GM23338 (cell line): ENCODE data around the gene C12orf56. TPM values are rescaled to one million over a fixed set of nuclear protein-coding genes. Genes with fewer than 3 reads are reported as not detected.

Experiments
- ATAC-seq: fragments of 200-7000 bp; cut with Tn5 transposase; 3 replicates; pipeline ENCODE4 v1.9.1; 2020
- DNase-seq: peaks from one replicate; pipeline ENCODE4 v3.0.0-alpha.2; 2015; ENCODE audit warnings: low spot score
- H2AFZ ChIP-seq: fragments of 200-600 bp; sonication (generic); 2 replicates; pipeline ENCODE4 v1.8.0; 2016; ENCODE audit warnings: antibody characterized with exemption, mild to moderate bottlenecking, moderate library complexity
- H3F3A ChIP-seq: fragments of 200-600 bp; sonication (generic); replicated peaks from 2 replicates; pipeline ENCODE4 v1.8.0; 2017; ENCODE audit warnings: antibody characterized with exemption, mixed run types, low read depth
- H3K27ac ChIP-seq: fragments of 200-600 bp; sonication (generic); 2 replicates; pipeline ENCODE4 v1.6.1; 2016; ENCODE audit warnings: low read depth
- H3K27me3 ChIP-seq: fragments of 200-600 bp; sonication (generic); 2 replicates; pipeline ENCODE4 v1.8.0; 2016; ENCODE audit warnings: mild to moderate bottlenecking, mixed run types, moderate library complexity; ENCODE audit not compliant: insufficient read depth
- H3K36me3 ChIP-seq: fragments of 200-600 bp; sonication (generic); 2 replicates; pipeline ENCODE4 v1.8.0; 2016; ENCODE audit warnings: mild to moderate bottlenecking; ENCODE audit not compliant: insufficient read depth
- H3K4me1 ChIP-seq: fragments of 200-600 bp; sonication (generic); 2 replicates; pipeline ENCODE4 v1.8.0; 2016; ENCODE audit warnings: mild to moderate bottlenecking, moderate library complexity; ENCODE audit not compliant: insufficient read depth
- H3K4me2 ChIP-seq: fragments of 200-600 bp; sonication (generic); 2 replicates; pipeline ENCODE4 v1.7.1; 2017; ENCODE audit warnings: mixed run types
- H3K4me3 ChIP-seq: fragments of 200-600 bp; sonication (generic); 2 replicates; pipeline ENCODE4 v1.6.1; 2016; ENCODE audit warnings: mixed run types
- H3K79me2 ChIP-seq: fragments of 200-600 bp; sonication (generic); replicated peaks from 2 replicates; pipeline ENCODE4 v1.8.0; 2017; ENCODE audit warnings: mild to moderate bottlenecking; ENCODE audit not compliant: insufficient read depth
- H3K9me2 ChIP-seq: fragments of 200-600 bp; sonication (generic); 2 replicates; pipeline ENCODE4 v1.8.0; 2017; ENCODE audit not compliant: insufficient read depth
- H4K20me1 ChIP-seq: fragments of 200-600 bp; sonication (generic); replicated peaks from 2 replicates; pipeline ENCODE4 v1.8.0; 2017; ENCODE audit warnings: mild to moderate bottlenecking; ENCODE audit not compliant: insufficient read depth
- H3K27ac Mint-ChIP-seq: 2 replicates; pipeline ENCODE4 v1.8.0; 2020; ENCODE audit warnings: inconsistent platforms, mild to moderate bottlenecking, moderate library complexity, mixed read lengths
- H3K27me3 Mint-ChIP-seq: 3 replicates; pipeline ENCODE4 v1.8.0; 2022; ENCODE audit warnings: low read depth, mild to moderate bottlenecking, moderate library complexity, mixed read lengths, inconsistent platforms; ENCODE audit not compliant: insufficient read depth, poor library complexity
- H3K36me3 Mint-ChIP-seq: 3 replicates; pipeline ENCODE4 v1.8.0; 2021; ENCODE audit warnings: low read depth, mild to moderate bottlenecking, inconsistent platforms, moderate library complexity, mixed read lengths
- H3K4me1 Mint-ChIP-seq: 3 replicates; pipeline ENCODE4 v1.8.0; 2020; ENCODE audit warnings: mild to moderate bottlenecking, inconsistent platforms, mixed read lengths
- H3K4me3 Mint-ChIP-seq: 3 replicates; pipeline ENCODE4 v1.8.0; 2021; ENCODE audit warnings: moderate library complexity, mild to moderate bottlenecking, inconsistent platforms, mixed read lengths
- H3K9me3 Mint-ChIP-seq: 3 replicates; pipeline ENCODE4 v1.8.0; 2020; ENCODE audit warnings: moderate library complexity, mild to moderate bottlenecking, inconsistent platforms, mixed read lengths
- CREB1 ChIP-seq: fragments of 250-450 bp; sonication (Bioruptor Pico); IDR thresholded peaks from 2 replicates; pipeline ENCODE4 v1.5.0; 2020; ENCODE audit warnings: low read depth, mild to moderate bottlenecking, moderate library complexity
- EZH2 ChIP-seq: fragments of 200-600 bp; sonication (generic); IDR thresholded peaks from one replicate; pipeline ENCODE4 v1.8.0; 2017; ENCODE audit warnings: antibody characterized with exemption, mild to moderate bottlenecking, low read depth; ENCODE audit not compliant: unreplicated experiment
- EZH2phosphoT487 ChIP-seq: fragments of 200-600 bp; sonication (generic); IDR thresholded peaks from one replicate; pipeline ENCODE4 v1.8.1; 2018; ENCODE audit warnings: antibody characterized with exemption; ENCODE audit not compliant: unreplicated experiment
- JUNB ChIP-seq: IDR thresholded peaks from one replicate; pipeline ENCODE4 v1.6.1; 2016; ENCODE audit warnings: antibody characterized with exemption; ENCODE audit not compliant: unreplicated experiment
- STAT1 ChIP-seq: IDR thresholded peaks from one replicate; pipeline ENCODE4 v1.6.1; 2016; ENCODE audit warnings: antibody characterized with exemption; ENCODE audit not compliant: unreplicated experiment
- ZNF114 ChIP-seq: fragments of 250-450 bp; sonication (Bioruptor Pico); IDR thresholded peaks from 2 replicates; pipeline ENCODE4 v1.5.0; 2020; ENCODE audit warnings: mild to moderate bottlenecking, moderate library complexity
- ZNF331 ChIP-seq: fragments of 250-450 bp; sonication (Bioruptor Pico); IDR thresholded peaks from 2 replicates; pipeline ENCODE4 v1.5.0; 2020; ENCODE audit warnings: low read depth, mild to moderate bottlenecking, moderate library complexity
- ZNF462 ChIP-seq: fragments of 250-450 bp; sonication (Bioruptor Pico); IDR thresholded peaks from 2 replicates; pipeline ENCODE4 v1.5.0; 2020; ENCODE audit warnings: mild to moderate bottlenecking, moderate library complexity
- polyA plus RNA-seq: library from polyadenylated mRNA; unstranded; fragments of >200 nt; fragmentation: Nextera tagmentation; extraction: Ambion mirVana; gene quantifications from 2 replicates; pipeline ENCODE4 v1.2.1, GENCODE V29; 2016
- total RNA-seq: library from RNA; depleted of rRNA; stranded (reverse); fragments of >200 nt; shearing (Covaris generic); gene quantifications from 2 replicates; pipeline ENCODE4 v1.2.3, GENCODE V29; 2014
- TF ChIP-seq, protein P1 (sequence below): IDR thresholded peaks from one replicate; pipeline ENCODE4 v1.6.1; 2018; ENCODE audit warnings: antibody characterized with exemption; ENCODE audit not compliant: unreplicated experiment

The C12orf56 gene
- total and polyA plus RNA-seq, 2 experiments from 2014 or later: 6.4 to 9.3 TPM

- no peak for TF ChIP-seq JUNB
- no peak for TF ChIP-seq EZH2phosphoT487
- no peak for TF ChIP-seq ZNF331 (CRISPR knock-in tag)
These were observed 78.7 kb downstream of the C12orf56 start (continued) for GRCh38 chr12:64311877-64312276.

DNA sequence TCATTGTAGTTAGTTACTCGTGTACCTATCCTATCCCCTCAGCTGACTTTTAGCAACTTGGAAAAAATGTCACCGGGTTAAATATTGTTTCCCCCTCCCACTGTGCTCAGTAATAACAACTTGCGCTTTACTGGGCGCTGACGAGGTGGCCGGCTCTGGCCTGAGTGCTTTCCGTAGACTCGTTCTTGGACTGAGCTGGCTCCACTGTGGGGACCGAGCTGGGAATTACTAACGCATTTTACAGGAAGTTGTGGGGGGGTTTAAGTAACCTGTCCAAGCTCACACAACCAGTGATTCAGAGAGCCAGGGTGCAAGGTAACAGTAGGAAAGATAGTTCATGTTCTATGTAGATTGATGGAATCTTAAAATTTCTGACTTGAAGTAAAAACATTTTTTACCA is 86.0 kb downstream of the C12orf56 start:
- no peaks in the 10 kb centered on the region for H3K9me2 ChIP-seq
- no peaks in the 10 kb centered on the region for H4K20me1 ChIP-seq
- Mint-ChIP-seq H3K4me3 (no peak overlapping the region), H3K36me3 (no peaks in the 10 kb centered on the region), H3K27me3 (no peaks in the 10 kb centered on the region), H3K4me1 (peaks cover 5% of the 10 kb centered on the region; the same call in 2 of the 3 replicates), H3K27ac (peak overlapping the region; percentile 64), H3K9me3 (no peaks in the 10 kb centered on the region; the same call in 2 of the 3 replicates)
- H3F3A ChIP-seq: no peaks in the 10 kb centered on the region
- H3K79me2 ChIP-seq: no peaks in the 10 kb centered on the region
- H3K27me3 ChIP-seq: no peaks in the 10 kb centered on the region
- H2AFZ ChIP-seq: no peak overlapping the region
- no peak for ATAC-seq
- H3K27ac ChIP-seq: no peak overlapping the region
- no peak for TF ChIP-seq EZH2
- H3K4me2 ChIP-seq: no peak overlapping the region
- H3K4me1 ChIP-seq: no peaks in the 10 kb centered on the region
- no peaks in the 10 kb centered on the region for H3K36me3 ChIP-seq
- no peak for DNase-seq
- no peak overlapping the region for H3K4me3 ChIP-seq

DNA sequence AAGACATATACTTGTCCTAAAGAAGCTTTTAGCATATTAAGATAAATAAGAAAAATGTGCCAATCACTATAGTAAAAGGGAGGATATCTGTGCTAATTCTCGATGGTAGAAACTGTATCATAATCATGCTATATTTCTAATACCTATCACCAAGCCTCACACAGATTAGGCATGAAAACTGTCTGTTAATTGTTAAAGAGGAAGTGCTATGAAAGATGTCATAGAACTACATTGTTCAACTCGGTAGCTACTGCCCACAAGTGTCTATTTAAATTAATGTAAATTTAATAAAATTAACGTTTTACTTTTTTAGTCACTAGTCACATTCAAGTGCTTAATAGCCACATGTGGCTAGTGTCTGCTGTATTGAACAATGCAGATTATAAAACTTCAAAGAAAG is 90.9 kb downstream of the C12orf56 start:
- H3F3A ChIP-seq: 0 out of 2 replicates have a peak, but pooled peaks cover 3% of the 10 kb centered on the region
- no peaks in the 10 kb centered on the region for H3K27me3 Mint-ChIP-seq
- no peaks in the 10 kb centered on the region for H3K36me3 ChIP-seq
- H3K4me1 Mint-ChIP-seq: peaks cover 4% of the 10 kb centered on the region; the same call in 2 of the 3 replicates
- no peaks in the 10 kb centered on the region for H4K20me1 ChIP-seq
- DNase-seq (no peak), ATAC-seq (no peak)
- no peaks in the 10 kb centered on the region; the same call in 2 of the 3 replicates for H3K9me3 Mint-ChIP-seq
- H3K79me2 ChIP-seq: no peaks in the 10 kb centered on the region
- H3K27me3 ChIP-seq: no peaks in the 10 kb centered on the region
- H3K9me2 ChIP-seq: no peaks in the 10 kb centered on the region
- H3K4me1 ChIP-seq: no peaks in the 10 kb centered on the region
- no peak overlapping the region for H3K4me3 ChIP-seq
- H3K27ac ChIP-seq: no peak overlapping the region
- no peak overlapping the region for H3K4me2 ChIP-seq
- no peak overlapping the region for H3K4me3 Mint-ChIP-seq
- no peak overlapping the region for H3K27ac Mint-ChIP-seq
- no peak overlapping the region for H2AFZ ChIP-seq
- H3K36me3 Mint-ChIP-seq: peaks cover 2% of the 10 kb centered on the region; the same call in 1 of the 3 replicates
- TF ChIP-seq ZNF331 (CRISPR knock-in tag) (no peak), JUNB (no peak), EZH2 (no peak), ZNF462 (CRISPR knock-in tag) (no peak), ZNF114 (CRISPR knock-in tag) (no peak), CREB1 (CRISPR knock-in tag) (no peak), EZH2phosphoT487 (no peak), STAT1 (no peak)
- TF ChIP-seq, protein P1, sequence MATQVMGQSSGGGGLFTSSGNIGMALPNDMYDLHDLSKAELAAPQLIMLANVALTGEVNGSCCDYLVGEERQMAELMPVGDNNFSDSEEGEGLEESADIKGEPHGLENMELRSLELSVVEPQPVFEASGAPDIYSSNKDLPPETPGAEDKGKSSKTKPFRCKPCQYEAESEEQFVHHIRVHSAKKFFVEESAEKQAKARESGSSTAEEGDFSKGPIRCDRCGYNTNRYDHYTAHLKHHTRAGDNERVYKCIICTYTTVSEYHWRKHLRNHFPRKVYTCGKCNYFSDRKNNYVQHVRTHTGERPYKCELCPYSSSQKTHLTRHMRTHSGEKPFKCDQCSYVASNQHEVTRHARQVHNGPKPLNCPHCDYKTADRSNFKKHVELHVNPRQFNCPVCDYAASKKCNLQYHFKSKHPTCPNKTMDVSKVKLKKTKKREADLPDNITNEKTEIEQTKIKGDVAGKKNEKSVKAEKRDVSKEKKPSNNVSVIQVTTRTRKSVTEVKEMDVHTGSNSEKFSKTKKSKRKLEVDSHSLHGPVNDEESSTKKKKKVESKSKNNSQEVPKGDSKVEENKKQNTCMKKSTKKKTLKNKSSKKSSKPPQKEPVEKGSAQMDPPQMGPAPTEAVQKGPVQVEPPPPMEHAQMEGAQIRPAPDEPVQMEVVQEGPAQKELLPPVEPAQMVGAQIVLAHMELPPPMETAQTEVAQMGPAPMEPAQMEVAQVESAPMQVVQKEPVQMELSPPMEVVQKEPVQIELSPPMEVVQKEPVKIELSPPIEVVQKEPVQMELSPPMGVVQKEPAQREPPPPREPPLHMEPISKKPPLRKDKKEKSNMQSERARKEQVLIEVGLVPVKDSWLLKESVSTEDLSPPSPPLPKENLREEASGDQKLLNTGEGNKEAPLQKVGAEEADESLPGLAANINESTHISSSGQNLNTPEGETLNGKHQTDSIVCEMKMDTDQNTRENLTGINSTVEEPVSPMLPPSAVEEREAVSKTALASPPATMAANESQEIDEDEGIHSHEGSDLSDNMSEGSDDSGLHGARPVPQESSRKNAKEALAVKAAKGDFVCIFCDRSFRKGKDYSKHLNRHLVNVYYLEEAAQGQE: no peak
